ENCODE data around the gene ZFX.

DNA sequence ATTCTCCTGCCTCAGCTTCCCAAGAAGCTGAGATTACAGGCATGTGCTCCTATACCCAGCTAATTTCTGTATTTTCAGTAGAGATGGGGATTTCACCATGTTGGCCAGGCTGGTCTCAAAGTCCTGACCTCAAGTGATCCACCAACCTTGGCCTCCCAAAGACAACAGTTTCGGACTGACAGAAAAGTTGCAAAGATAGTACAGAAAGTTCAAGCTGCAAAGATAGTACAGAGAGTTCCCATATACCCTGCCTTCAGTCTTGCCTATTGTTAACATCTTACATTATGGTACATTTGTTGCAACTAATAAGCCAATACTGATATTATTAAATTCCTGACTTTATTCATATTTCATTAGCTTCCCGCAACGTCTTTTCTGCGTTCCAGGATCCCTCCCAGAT, 98.5 kb downstream of the ZFX start:
- TF ChIP-seq, protein P1, sequence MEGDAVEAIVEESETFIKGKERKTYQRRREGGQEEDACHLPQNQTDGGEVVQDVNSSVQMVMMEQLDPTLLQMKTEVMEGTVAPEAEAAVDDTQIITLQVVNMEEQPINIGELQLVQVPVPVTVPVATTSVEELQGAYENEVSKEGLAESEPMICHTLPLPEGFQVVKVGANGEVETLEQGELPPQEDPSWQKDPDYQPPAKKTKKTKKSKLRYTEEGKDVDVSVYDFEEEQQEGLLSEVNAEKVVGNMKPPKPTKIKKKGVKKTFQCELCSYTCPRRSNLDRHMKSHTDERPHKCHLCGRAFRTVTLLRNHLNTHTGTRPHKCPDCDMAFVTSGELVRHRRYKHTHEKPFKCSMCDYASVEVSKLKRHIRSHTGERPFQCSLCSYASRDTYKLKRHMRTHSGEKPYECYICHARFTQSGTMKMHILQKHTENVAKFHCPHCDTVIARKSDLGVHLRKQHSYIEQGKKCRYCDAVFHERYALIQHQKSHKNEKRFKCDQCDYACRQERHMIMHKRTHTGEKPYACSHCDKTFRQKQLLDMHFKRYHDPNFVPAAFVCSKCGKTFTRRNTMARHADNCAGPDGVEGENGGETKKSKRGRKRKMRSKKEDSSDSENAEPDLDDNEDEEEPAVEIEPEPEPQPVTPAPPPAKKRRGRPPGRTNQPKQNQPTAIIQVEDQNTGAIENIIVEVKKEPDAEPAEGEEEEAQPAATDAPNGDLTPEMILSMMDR (IDR thresholded peaks at IDR 0.05) = no peak
- TF ChIP-seq POLR2A (IDR thresholded peaks at IDR 0.05) = no peak
